HepG2 (cell line): Measurements from ENCODE around the gene RIIAD1. TPM values are rescaled to one million over a fixed set of nuclear protein-coding genes. Genes with fewer than 3 reads are reported as not detected.

Experiments used
- ATRX ChIP-seq: sonication (generic); formaldehyde crosslinking; IDR thresholded peaks from 2 replicates; pipeline ENCODE4 v1.4.0; 2020; ENCODE audit warnings: missing genetic modification reagents, borderline replicate concordance
- HNRNPK ChIP-seq: fragments of 200-400 bp; formaldehyde crosslinking; IDR thresholded peaks from 2 replicates; pipeline ENCODE4 v1.6.1; 2018; ENCODE audit warnings: low read length, low read depth, moderate library complexity, mild to moderate bottlenecking; ENCODE audit not compliant: poor library complexity, severe bottlenecking
- KLF12 ChIP-seq: sonication (generic); formaldehyde crosslinking; IDR thresholded peaks from 2 replicates; pipeline ENCODE4 v1.4.0; 2020; ENCODE audit warnings: missing genetic modification reagents, borderline replicate concordance
- PBX3 ChIP-seq: sonication (generic); formaldehyde crosslinking; IDR thresholded peaks from 2 replicates; pipeline ENCODE4 v1.8.1; 2023; ENCODE audit warnings: missing genetic modification reagents, inconsistent platforms, borderline replicate concordance
- PRDM15 ChIP-seq: sonication (generic); formaldehyde crosslinking; IDR thresholded peaks from 2 replicates; pipeline ENCODE4 v1.4.0; 2020; ENCODE audit warnings: missing genetic modification reagents
- ZNF282 ChIP-seq: fragments of 450-650 bp; IDR thresholded peaks from 2 replicates; pipeline ENCODE4 v1.6.1; 2018; ENCODE audit not compliant: partially characterized antibody
- ZNF407 ChIP-seq: sonication (generic); formaldehyde crosslinking; IDR thresholded peaks from one replicate; pipeline ENCODE4 v1.5.1; 2020; ENCODE audit warnings: mild to moderate bottlenecking, missing genetic modification reagents; ENCODE audit errors: not compliant biosample characterization
- ZNF776 ChIP-seq: sonication (generic); formaldehyde crosslinking; IDR thresholded peaks from 2 replicates; pipeline ENCODE4 v1.4.0; 2020; ENCODE audit warnings: mild to moderate bottlenecking, missing genetic modification reagents
- ZNF83 ChIP-seq: sonication (generic); formaldehyde crosslinking; IDR thresholded peaks from 2 replicates; pipeline ENCODE4 v1.4.0; 2020; ENCODE audit warnings: missing genetic modification reagents, mild to moderate bottlenecking, borderline replicate concordance
- polyA plus RNA-seq, 8 experiments: library from polyadenylated mRNA; depleted of rRNA in 3 of 8; stranded (reverse) in 7 of 8; unstranded in 1 of 8; fragments of >200 nt; fragmentation: Illumina TruSeq in 4 of 8; extraction: Trizol in 4 of 8; gene quantifications; 2 replicates each; pipeline versions ENCODE4 v1.2.1 to v1.2.3, GENCODE V29; 2011 to 2016; ENCODE audit warnings: low read depth in 4 of 8, missing spikeins in 1 of 8, mixed read lengths in 1 of 8; ENCODE audit not compliant: insufficient read depth in 1 of 8
- total RNA-seq, 5 experiments: library from RNA; depleted of rRNA; stranded (reverse); fragments of >200 nt; fragmentation: Illumina TruSeq; extraction: Trizol; gene quantifications; 2 replicates each; pipeline ENCODE4 v1.2.3, GENCODE V29; 2016; ENCODE audit warnings: low read depth in 1 of 5

RIIAD1 gene
- total and polyA plus RNA-seq, 2 of the 13 experiments (the other 11 are each of a cell fraction or from before 2014, with no cell fraction given) = not detected

DNA sequence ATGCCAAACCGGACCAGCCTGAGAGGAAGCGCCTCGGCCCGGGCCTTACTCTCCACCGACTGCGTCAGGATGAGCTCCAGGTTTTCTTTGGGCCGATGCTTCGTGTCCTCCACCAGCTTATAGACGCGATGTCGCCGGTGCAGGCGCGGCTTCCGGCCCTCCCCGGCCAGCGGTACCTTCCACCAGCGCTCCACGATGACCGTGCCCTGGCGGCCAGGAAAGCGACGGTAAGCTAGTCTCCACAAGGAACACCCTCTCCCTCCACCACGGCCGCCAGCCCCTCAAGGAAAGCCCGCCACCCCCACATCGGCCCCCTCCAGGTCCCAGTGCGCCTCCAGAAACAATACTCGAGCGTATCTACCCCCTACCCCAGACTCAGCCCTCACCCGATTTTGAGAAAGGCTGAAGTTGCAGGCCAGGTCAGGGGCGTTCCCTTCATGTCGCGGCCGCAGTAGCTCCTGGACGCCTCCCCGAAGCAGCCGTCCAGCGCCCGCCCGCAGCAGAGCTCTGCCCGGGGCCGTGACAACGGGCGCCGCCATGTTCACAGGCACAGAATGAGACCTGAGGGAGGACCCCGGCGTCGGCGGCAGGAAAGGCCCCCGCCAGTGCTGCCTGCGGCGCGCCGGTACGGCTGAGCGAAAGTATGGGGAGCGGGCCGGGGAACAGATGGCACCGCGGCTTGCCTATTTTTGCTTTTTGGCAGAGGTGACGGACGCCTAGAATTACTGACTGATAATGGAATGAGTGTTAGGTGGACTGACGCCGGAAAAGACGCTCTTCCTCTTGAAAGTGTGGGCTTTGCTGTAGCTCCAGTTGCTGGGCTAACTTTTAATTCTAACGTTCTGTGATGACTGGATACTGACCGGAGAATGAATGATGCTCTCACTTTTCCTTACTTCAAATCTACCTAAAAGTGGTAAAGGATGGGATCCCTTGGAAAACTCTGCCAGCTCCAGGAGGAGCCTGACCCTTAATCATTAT is 41.9 kb downstream of the RIIAD1 start, which contains the start of gene MRPL9 (continued):
- TF ChIP-seq ZNF407 (CRISPR knock-in tag) = peak; percentile 61
- TF ChIP-seq ZNF83 (CRISPR knock-in tag) = peak; percentile 62; the same call in 1 of the 2 replicates
- TF ChIP-seq ATRX (CRISPR knock-in tag) = no peak
- TF ChIP-seq KLF12 (CRISPR knock-in tag) = 0 out of 2 replicates have a peak, but pooled peaks have one; percentile 67
- TF ChIP-seq PRDM15 (CRISPR knock-in tag) = peak; percentile 65; the same call in 1 of the 2 replicates
- no peak for TF ChIP-seq HNRNPK
- TF ChIP-seq ZNF776 (CRISPR knock-in tag) = peak; percentile 59; the same call in 1 of the 2 replicates
- TF ChIP-seq PBX3 (CRISPR knock-in tag) = no peak
- TF ChIP-seq ZNF282 = no peak
